Activated T-helper 1 cell treated with anti-CD3 and anti-CD28 coated beads, Interleukin-2, amount 50 U/mL, for 16 hours (primary cell): Measurements from ENCODE around the gene LEF1.
"Not testable (repeated sequence)": the region's sequence is repeated elsewhere in the genome, so short reads cannot be mapped to it uniquely, and the experiment has no call there.

Experiments used
- DNase-seq, 2 donors: peaks; one replicate each; pipeline ENCODE4 v3.0.0-alpha.2; 2020; ENCODE audit warnings: low read depth in 1 of 2, low spot score in 1 of 2

Gene LEF1

DNA sequence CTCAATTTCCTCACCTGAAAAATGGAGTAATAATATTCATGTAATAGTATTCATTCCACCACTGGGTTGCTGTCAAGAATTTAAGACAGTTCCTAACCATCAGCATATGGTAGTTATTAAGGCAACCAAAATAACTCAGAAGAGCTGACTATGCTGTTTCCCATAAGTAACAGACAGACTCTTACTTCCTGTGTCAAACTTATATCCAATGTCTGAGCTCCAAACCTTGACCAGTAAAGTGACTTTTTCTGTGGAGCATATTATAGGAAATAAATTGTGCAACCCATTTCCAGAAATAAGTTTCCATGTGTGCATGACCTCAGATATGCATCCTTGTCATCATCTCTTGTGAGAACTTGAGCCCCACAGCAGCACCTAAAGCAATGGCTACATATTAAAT is 100.3 kb downstream of the LEF1 start:
- no peak for DNase-seq

DNA sequence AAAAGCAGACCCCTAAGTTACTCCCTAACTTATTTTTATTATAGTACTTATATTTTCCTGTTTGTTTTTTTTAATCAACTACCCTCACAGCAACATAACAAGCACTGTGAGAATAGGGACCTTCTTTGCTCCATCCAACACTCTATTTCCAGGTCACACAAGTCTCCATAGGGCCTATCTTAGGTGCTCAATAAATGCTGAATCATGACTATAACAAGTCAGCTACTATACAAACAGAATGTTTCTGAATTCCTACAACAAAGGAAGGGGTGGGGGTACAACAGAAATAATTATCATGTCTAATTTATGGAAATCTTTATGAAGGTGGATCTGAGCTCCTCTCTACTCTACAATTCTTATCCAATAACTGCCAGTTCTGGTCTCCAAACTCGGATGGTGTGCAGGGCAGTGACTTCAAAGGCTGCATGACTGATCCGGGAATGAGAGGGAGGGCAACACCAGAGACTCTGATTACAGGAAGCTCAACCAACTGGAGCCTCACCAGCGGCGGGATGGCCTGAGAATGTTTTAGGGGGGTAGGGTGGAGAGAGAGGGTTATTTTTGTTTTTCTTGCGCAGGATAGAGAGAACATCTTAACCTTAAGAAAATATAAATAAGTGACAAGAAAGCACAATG is 107.9 kb downstream of the LEF1 start:
- no peak for DNase-seq

DNA sequence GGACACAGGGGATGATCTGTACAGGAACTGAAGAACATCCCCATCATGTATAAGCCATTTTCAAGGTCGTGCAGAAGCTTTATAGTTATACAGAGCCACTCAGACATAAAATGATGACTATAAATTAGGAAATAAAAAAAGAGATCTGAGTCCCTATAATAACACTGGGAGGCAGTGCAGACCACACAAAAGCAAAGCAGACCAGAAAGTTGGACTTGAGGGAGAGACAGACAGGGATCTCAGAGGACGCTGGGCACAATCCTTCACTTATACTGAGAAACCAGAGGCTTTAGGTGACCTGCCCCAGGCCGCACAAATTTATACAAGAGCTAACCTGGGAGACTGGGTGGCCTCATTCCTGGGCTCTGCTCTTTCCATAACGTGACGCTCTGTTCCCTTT is 108.6 kb downstream of the LEF1 start:
- DNase-seq: no peak

GRCh38 chr4:108058685-108059440 is 109.9 kb downstream of the LEF1 start:
- DNase-seq: no peak

- no peak for DNase-seq
These were observed 112.3 kb downstream of the LEF1 start for GRCh38 chr4:108056418-108056817.

DNA sequence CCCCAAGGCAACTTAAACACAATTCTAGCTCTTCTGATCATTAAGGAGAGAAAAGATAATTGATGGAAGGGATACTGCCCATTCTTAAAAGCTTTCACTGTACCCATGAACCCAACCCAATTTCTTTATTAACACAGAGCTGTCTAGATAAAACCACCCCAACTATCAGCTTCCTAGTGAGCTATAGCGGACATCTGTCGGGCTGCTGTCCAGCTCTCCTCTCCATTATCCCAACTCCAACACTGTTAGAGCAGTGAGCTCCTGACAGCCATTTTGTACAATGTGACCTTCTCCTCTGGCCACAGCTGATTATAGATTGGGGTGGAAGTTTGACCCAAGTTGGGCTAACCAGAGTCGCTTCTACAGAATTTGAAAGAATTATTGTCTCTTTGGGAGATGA is 112.9 kb downstream of the LEF1 start:
- DNase-seq: no peak

GRCh38 chr4:108054025-108054638 is 114.6 kb downstream of the LEF1 start:
- DNase-seq: no peak

DNA sequence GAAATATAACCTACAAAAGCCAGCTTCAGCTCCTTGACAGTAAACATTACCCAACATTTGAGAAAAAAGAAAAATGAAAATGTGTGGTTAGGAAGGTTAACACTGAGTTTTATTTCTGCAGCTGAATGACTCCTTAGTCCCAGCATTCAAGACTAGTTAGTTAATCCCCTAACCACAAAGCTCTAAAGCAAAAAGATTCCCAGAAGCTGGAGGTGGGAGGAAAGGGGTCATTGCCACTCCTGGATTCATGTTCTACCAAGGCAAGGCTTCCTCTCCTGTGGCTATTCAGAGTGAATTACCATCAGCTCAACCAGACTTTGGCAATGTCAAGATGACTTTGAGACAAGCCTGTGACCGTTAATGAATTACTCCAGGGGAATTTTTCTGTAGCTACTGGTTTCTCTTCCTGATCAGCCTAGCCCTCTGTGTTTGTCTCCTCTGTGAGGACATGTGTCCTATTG is 115.5 kb downstream of the LEF1 start:
- no peak for DNase-seq

DNA sequence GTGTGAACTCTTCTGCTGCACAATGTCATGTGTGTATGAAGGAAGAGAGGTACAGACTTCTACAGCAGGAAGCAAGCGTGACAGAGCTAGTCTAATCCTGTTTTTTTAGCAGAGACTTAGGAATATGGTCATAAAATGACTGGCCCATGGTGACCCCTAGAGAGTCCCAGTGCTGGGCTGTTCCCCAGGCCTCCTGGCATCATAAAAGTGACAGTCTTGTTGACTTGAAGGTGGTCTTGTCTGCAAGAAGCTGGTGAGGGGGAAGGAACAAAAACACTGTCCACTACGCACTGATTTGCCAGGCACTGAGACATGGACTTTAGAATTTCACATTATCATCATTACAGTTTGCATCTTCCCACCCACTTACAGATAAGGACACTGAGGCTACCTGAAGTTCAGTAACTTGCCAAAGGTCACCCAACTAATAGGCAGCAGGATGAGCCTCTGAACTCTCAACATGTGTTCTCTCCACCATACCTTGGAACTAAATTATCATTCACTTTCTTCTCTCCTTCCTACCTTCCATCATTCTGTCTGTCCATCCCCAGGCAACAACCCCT is 116.1 kb downstream of the LEF1 start:
- no peak for DNase-seq

DNA sequence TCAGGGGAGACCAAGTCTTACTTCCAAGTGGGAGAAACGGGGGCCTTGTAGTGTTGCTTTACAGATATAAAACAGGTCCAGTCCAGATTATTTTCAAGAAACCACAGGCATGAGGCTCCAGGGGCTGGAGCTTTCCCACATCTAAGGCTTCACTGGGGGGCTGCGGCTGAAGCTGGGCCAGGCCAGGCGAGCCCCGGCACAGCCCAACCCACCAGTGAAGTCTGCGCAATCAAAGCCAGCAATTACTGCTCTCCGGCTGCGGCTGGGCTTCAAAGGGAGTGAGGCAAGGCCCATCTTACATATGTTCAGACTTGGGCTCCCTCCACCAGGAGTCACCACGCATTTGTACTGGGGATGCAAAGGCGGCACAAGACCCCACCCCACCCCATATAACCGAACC is 117.4 kb downstream of the LEF1 start:
- no peak for DNase-seq

- not testable (repeated sequence) for DNase-seq
These were observed 118.3 kb downstream of the LEF1 start for GRCh38 chr4:108050166-108051111.

GRCh38 chr4:108049406-108049805 is 119.3 kb downstream of the LEF1 start:
- DNase-seq: no peak

DNA sequence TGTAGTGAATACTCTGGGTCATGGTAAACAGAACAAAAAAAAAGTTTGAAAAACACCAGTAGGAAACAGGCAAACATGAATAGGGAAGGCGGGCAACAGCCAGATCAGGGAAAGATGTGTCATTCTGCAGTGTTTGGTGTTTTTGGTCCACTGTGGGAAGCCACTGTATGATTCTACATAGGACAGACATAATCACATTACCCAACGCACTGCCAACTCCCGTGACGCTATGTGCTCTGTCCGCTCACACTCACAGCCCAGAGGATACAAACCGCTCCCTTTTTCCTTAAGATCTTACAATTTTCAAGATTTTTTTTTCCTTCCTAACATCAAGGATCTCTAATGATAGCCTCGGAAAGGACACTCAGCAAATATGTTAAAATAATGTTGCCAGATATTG is 119.7 kb downstream of the LEF1 start:
- no peak for DNase-seq

DNA sequence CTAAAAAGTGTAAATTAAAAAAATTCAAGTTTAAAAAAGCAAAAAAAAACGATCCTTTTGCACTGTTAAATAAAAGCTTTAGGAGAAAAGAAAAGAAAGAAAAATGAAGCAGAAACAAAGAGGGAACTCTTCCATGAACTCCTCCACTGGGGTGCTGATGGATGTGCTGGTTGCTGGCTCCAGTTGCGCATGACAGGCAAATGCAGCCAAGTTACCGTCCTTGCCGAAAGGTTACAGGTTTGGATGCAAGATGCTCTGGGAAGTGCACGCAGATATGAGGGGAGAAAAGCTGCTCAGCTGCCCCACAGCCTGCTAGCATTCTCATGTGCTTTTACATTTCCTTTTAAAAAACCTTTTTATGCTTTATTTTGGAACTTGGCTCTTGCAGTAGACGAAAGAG is 120.6 kb downstream of the LEF1 start:
- no peak for DNase-seq

DNA sequence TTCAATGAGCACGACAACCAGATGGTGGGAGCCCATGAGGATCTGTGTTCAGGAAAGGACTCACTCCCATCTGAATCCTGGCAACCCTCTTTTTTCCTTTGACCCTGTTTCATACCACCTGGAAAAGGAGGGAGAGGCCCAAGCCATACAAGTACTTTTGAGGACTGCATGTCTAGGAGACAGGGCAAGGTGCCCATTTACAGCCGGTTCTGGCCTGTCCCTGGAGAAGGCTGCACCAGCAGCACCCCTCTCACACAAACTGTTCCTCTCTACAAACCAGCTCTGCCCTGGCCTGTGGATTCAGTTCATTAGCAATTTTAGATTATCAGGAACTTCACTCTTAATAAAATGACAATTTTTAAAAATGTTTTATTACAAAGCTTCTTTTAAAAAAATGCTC is 121.5 kb downstream of the LEF1 start:
- DNase-seq: no peak

DNA sequence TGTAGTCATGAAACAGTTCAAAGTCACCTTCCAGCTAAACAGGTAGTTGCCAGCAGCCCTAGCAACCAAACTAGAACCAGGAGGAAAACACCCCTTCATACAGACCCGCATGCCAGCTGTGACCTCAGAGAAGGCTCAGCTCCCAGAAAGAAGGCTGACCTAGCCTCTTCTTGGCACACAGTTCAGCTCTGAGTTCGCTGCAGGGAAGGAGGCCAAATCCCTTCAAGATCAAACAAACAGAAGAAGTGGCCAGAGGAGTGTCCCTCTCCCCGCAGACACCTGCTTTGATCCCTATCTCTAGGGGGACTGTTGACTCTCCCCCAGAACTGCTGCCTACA is 123.1 kb downstream of the LEF1 start:
- no peak for DNase-seq

DNA sequence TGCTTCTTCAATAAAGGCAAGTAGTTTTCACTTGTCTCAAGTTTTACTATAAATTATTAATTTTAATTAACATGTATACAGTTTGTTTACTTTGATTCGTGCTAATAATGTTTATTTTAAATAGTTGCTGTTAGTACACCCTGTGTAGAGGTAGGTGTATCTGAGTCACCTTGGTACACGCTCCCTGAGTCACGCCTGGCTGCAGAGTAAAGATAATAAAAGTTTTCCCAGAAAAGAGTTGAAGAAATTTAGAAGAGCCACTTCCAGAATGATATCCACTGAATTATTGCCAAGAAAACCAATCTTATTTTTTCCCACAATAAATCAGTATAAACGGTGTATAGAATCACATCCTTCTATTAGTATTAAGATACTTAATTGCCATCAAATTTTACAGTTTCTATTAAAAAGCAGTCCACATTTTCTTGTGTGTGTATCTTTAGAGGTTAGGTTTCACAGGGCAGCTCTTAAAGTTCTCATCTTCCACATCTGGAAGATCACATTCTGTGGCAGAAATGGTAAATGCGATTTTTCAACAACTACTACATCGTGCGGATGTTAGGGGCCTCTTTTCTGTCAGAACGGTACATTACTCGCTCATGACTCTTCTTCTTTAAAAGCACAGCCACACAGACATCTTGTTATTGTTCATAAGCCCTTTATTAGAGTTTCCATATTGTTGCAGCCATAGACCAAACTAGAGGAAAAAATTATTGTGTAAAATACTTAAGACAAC is 123.6 kb downstream of the LEF1 start:
- DNase-seq: no peak

- no peak for DNase-seq
These were observed 125.2 kb downstream of the LEF1 start for GRCh38 chr4:108043526-108043925.

GRCh38 chr4:108042927-108043326 is 125.8 kb downstream of the LEF1 start:
- no peak for DNase-seq

GRCh38 chr4:108037884-108038283 is 130.8 kb downstream of the LEF1 start:
- DNase-seq: no peak
